ENCODE data around the gene JAZF1.

Gene JAZF1

DNA sequence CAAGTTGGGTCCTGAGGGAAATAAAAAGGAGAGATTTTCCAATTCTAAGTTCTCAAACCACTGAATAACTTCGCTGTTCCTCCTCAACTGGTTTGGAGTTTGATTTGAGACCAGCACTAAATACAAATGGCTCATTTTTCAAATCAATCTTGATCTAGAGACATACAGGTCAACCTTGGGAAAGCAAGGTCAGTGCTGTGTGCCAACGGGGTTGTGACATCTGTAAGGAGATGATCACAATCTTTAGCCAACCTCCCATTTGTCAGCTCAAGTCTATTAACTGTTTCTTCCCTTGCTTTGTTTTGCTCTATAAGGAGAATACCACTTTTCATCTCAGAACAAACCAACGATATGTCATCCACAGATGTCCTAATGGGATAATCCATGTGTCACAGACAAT, 309.5 kb downstream of the JAZF1 start:
- TF ChIP-seq, protein P1, sequence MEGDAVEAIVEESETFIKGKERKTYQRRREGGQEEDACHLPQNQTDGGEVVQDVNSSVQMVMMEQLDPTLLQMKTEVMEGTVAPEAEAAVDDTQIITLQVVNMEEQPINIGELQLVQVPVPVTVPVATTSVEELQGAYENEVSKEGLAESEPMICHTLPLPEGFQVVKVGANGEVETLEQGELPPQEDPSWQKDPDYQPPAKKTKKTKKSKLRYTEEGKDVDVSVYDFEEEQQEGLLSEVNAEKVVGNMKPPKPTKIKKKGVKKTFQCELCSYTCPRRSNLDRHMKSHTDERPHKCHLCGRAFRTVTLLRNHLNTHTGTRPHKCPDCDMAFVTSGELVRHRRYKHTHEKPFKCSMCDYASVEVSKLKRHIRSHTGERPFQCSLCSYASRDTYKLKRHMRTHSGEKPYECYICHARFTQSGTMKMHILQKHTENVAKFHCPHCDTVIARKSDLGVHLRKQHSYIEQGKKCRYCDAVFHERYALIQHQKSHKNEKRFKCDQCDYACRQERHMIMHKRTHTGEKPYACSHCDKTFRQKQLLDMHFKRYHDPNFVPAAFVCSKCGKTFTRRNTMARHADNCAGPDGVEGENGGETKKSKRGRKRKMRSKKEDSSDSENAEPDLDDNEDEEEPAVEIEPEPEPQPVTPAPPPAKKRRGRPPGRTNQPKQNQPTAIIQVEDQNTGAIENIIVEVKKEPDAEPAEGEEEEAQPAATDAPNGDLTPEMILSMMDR (IDR thresholded peaks at IDR 0.05; ENCODE audit: borderline replicate concordance, insufficient read depth, low read depth, low read length) = no peak
- H3K4me3 ChIP-seq (ENCODE audit: low read depth, low read length) = no peak overlapping the region

DNA sequence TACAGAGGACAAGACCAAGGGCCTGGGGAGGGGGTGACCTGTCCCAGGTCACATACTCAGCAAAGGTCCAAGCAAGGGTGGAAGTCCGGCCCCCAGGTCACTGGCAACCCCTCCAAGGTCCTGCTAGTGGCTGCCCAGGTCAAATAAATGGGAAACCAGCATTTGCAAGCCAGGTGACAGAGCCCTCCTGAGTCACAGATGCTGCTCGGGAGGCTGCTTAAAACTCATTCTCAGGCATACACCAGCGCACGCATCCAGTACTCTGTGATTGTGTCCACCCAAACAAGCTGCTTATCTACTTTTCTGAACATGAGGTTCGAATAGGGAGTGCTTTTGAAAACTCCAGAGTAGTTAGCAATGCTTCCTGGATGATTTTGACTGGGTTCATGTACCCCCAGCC, 310.0 kb downstream of the JAZF1 start:
- H3K4me3 ChIP-seq (ENCODE audit: low read depth, low read length) = no peak overlapping the region
- TF ChIP-seq, protein P1 (IDR thresholded peaks at IDR 0.05; ENCODE audit: borderline replicate concordance, insufficient read depth, low read depth, low read length) = no peak

DNA sequence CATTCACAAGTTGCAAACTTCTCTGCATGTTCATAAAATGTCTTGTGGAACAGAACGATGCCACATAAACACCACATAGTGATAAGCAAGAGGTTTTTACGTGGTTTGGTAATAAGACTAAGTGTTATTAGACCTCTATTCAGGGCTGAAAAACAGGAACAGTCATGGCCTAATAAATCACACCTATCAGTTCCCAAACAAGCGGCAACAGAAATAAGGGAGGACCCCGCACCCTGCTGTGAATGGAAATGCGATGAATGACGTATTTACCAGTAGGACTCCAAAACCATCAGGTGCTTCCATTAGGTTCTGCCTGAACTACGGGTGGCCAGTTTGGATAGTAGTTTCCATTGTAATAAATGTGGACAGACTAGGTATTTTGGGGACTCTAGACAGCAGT, 311.5 kb downstream of the JAZF1 start:
- no peak overlapping the region for H3K4me3 ChIP-seq (ENCODE audit: low read depth, low read length)
- TF ChIP-seq, protein P1 (IDR thresholded peaks at IDR 0.05; ENCODE audit: borderline replicate concordance, insufficient read depth, low read depth, low read length) = no peak

DNA sequence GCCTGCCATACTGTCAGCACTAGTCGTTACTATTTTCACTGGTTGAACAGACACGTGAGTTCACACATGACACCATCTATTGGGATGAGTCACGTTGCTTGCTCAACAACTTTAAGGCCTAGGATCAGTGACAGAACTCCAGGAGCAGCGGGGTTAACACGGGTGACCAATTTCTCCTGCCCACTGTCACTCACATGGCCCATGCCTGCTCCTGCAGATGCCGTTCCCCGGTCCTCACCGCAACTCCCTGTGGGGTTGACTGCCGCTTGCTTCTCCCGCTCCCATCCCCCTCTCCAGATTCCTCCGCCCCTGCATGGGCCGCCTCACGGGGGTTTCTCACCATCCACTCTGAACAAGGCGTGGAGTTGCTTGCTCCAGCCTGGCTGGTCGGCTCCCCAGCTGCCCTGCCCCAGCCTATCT, 312.5 kb downstream of the JAZF1 start:
- TF ChIP-seq, protein P1 (IDR thresholded peaks at IDR 0.05; ENCODE audit: borderline replicate concordance, insufficient read depth, low read depth, low read length) = no peak

DNA sequence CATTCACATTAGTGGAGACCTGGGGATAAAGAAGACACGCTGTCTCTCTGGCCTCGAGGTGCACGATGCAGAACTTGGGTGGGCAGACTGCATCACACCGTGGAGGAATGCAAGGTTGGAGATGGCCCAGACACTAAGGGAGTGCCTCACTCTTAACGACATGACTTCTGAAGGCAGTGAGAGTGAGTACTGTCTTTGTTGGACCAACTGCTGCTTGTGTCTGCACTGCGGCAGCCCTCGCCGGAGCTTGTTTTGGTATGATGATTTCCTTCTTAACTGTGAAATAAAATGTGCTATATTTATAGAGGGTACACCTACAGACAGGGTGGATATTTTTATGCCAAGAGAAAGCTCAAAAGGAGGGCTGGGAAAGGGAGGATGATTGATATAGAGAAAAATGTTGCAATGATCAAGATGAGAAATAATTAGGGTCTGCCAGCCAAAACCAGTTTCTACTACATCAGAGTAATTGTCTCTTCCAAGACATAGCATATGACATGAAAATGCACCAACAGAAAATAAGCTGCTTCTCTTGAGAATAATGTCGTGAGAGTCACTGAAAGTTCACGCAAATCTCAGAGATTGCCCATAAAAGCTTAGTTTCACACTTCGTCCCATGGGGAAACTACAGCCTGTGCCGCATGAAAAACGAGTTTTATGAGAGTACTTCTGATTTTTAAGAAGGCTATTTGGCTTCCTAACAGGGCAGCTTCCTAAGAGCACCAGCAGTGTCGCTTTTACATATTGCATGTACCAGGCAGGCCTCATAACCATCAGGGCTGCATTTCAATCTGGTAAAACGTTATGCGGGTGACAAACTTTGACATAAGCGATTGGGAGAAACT, 313.5 kb downstream of the JAZF1 start:
- TF ChIP-seq, protein P1 (IDR thresholded peaks at IDR 0.05; ENCODE audit: borderline replicate concordance, insufficient read depth, low read depth, low read length) = no peak
- no peak overlapping the region for H3K4me3 ChIP-seq (ENCODE audit: low read depth, low read length)

More for the DNA sequence above, 312.5 kb downstream of the JAZF1 start:
- no peak overlapping the region for H3K4me3 ChIP-seq (ENCODE audit: low read depth, low read length)

DNA sequence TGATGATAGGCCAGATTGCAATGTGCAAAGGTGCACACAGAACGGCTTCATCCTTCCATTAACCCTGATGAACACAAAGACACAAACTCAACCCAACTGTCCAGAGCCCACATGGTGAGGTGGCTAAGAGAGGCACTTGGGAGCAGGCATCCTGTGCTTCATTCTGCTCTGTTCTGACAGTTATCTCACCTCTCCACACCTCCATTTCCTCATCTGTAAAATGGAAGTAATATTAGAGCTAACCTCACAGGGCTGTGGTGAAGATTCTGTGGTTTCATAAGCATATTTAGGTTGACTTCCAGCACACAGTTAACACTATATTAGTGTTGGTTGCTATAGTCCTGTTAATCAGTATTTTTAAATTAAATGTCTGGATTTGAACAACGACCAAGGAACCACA, 314.3 kb downstream of the JAZF1 start:
- H3K4me3 ChIP-seq (ENCODE audit: low read depth, low read length) = no peak overlapping the region
- TF ChIP-seq, protein P1 (IDR thresholded peaks at IDR 0.05; ENCODE audit: borderline replicate concordance, insufficient read depth, low read depth, low read length) = no peak

DNA sequence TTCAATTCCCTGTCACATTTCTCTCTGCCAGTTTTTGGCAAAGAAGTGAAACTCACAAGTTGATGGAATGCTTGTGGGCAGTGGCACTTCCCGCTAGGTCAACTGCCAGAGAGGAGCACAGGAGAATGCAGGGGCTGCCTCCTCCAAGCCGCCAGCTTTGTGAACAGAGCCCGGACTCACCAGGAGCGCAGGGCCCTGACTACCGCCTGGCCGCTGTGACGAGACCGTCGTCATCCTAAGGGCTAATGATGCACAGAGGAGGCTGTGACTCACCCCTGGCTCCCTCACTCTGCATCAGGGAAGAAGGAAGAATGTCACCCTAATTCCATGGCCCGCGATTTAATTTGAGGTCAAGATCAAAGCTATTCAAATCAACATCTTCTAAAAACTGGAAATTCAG, 316.7 kb downstream of the JAZF1 start:
- no peak overlapping the region for H3K4me3 ChIP-seq (ENCODE audit: low read depth, low read length)
- TF ChIP-seq, protein P1 (IDR thresholded peaks at IDR 0.05; ENCODE audit: borderline replicate concordance, insufficient read depth, low read depth, low read length) = no peak
